Measurements from ENCODE around the gene INTS15. TPM values are rescaled to one million over a fixed set of nuclear protein-coding genes. Genes with fewer than 3 reads are reported as not detected.

Gene INTS15
- total RNA-seq, 4 donors from 2014 or later: 28.0 to 63.0 (median 34.0) TPM

- Histone ChIP-seq H3K27ac (peak within 1 kb of the TSS in 2 of 4 donors; percentile 40 to 73), H3K9me3 (no peaks in the 10 kb centered on the region), H3K27me3 (no peaks in the 10 kb centered on the region), H3K4me1 (peaks cover 0 to 21% (median 8%) of the 10 kb centered on the region in 4 donors), H3K36me3 (peaks cover 0 to 18% (median 0%) of the 10 kb centered on the region in 3 donors), H3K4me3 (peak within 1 kb of the TSS; percentile 54 to 82 (median 62))
- 9 to 17% methylated on average over 9 to 17 of the region's 91 CpGs for WGBS, 2 donors
- DNase-seq (ENCODE audit: low spot score in 2 of 2): no peak
- TF ChIP-seq CTCF (IDR thresholded peaks at IDR 0.05) (no peak), EP300 (IDR thresholded peaks at IDR 0.05) (no peak), POLR2A (IDR thresholded peaks at IDR 0.05) (no peak)
Measured at GRCh38 chr7:6614953-6615722, 25.3 kb downstream of the INTS15 start, which contains the start of gene ZNF853. Gene ZNF853, plus strand, starts transcription at chr7:6615610. Its CDS starts 565 bp downstream, at chr7:6616175.

GRCh38 chr7:6615723-6616555 is 26.1 kb downstream of the INTS15 start:
- Histone ChIP-seq H3K4me3 (peak overlapping the region; percentile 52 to 82 (median 62)), H3K9me3 (no peaks in the 10 kb centered on the region), H3K27ac (peak overlapping the region in 1 of 4 donors; percentile 73), H3K36me3 (peaks cover 0 to 26% (median 0%) of the 10 kb centered on the region in 3 donors), H3K27me3 (no peaks in the 10 kb centered on the region), H3K4me1 (peaks cover 0 to 21% (median 8%) of the 10 kb centered on the region in 4 donors)
- WGBS, 2 donors: 25 to 43% methylated on average over 13 to 19 of the region's 63 CpGs
- TF ChIP-seq POLR2A (IDR thresholded peaks at IDR 0.05) (no peak), CTCF (IDR thresholded peaks at IDR 0.05) (no peak), EP300 (IDR thresholded peaks at IDR 0.05) (no peak)
- DNase-seq (ENCODE audit: low spot score in 2 of 2): no peak

GRCh38 chr7:6616854-6617643 is 27.2 kb downstream of the INTS15 start:
- Histone ChIP-seq H3K36me3 (peaks cover 0 to 37% (median 2%) of the 10 kb centered on the region in 3 donors), H3K9me3 (no peaks in the 10 kb centered on the region), H3K27me3 (no peaks in the 10 kb centered on the region), H3K4me3 (no peak overlapping the region), H3K27ac (no peak overlapping the region), H3K4me1 (peaks cover 0 to 21% (median 8%) of the 10 kb centered on the region in 4 donors)
- DNase-seq (ENCODE audit: low spot score in 2 of 2): no peak
- WGBS, 2 donors: 88 to 91% methylated on average over 19 of the region's 20 CpGs
- TF ChIP-seq EP300 (IDR thresholded peaks at IDR 0.05) (no peak), CTCF (IDR thresholded peaks at IDR 0.05) (no peak), POLR2A (IDR thresholded peaks at IDR 0.05) (no peak)

GRCh38 chr7:6618621-6619020 is 28.8 kb downstream of the INTS15 start:
- Histone ChIP-seq H3K4me3 (no peak overlapping the region), H3K9me3 (no peaks in the 10 kb centered on the region), H3K27me3 (no peaks in the 10 kb centered on the region), H3K27ac (no peak overlapping the region), H3K36me3 (peaks cover 0 to 53% (median 2%) of the 10 kb centered on the region in 3 donors), H3K4me1 (peaks cover 0 to 21% (median 8%) of the 10 kb centered on the region in 4 donors)
- TF ChIP-seq POLR2A (IDR thresholded peaks at IDR 0.05): no peak
- no peak for TF ChIP-seq EP300 (IDR thresholded peaks at IDR 0.05)
- TF ChIP-seq CTCF (IDR thresholded peaks at IDR 0.05): no peak
- 67 to 84% methylated on average over 4 of the region's 4 CpGs for WGBS, 2 donors
- no peak for DNase-seq (ENCODE audit: low spot score in 2 of 2)

Data from tibial nerve (tissue), 4 donors.